GM12873 (cell line): ENCODE measurements around the gene SLC6A7.

Experiments used
- TF ChIP-seq, protein P1 (sequence below): IDR thresholded peaks from 2 replicates; pipeline ENCODE4 v1.5.1; 2012; ENCODE audit warnings: low read depth, mild to moderate bottlenecking, moderate library complexity, low read length, control low read depth; ENCODE audit not compliant: insufficient read depth; ENCODE audit errors: missing control alignments

SLC6A7 gene

DNA sequence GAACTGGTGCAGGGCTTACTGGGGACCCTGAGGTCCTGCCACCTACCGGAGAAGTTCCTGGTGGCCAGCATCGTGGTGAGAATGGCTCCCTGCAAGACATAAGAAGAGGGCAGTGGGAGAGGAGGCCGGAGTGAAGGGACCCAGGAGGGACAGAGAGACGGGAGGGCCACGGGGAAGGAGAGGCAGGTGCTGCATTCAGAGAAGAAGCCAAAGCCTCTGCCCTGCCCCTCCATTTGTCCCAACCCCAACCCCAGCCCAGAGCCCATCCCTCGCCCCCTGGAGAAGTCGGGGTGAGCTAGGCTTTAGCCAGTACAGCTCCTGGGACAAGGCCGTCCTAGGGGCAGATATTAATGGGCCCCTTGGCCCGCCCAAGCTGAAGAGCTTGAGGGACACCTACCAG lies 57.9 kb downstream of the SLC6A7 start:
- TF ChIP-seq, protein P1, sequence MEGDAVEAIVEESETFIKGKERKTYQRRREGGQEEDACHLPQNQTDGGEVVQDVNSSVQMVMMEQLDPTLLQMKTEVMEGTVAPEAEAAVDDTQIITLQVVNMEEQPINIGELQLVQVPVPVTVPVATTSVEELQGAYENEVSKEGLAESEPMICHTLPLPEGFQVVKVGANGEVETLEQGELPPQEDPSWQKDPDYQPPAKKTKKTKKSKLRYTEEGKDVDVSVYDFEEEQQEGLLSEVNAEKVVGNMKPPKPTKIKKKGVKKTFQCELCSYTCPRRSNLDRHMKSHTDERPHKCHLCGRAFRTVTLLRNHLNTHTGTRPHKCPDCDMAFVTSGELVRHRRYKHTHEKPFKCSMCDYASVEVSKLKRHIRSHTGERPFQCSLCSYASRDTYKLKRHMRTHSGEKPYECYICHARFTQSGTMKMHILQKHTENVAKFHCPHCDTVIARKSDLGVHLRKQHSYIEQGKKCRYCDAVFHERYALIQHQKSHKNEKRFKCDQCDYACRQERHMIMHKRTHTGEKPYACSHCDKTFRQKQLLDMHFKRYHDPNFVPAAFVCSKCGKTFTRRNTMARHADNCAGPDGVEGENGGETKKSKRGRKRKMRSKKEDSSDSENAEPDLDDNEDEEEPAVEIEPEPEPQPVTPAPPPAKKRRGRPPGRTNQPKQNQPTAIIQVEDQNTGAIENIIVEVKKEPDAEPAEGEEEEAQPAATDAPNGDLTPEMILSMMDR = no peak

DNA sequence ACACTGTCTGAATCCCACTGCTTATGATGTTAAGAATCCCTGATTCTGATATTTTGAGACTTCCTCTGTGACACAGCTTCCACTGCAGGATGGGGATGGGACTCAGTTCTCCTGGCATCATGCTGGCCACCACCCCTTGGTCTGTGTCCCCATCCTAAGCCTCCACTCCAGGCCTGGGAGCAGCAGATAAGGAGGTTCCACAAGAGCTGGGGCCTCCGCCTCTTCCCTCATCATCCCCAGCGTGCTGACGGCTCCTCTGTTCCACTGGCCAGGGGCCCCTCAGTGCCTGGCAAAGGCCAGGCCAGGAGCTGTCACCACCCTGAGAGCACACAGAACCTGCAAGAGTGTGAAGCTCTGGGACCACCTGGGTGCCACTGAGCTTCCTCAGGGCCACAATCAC lies 59.1 kb downstream of the SLC6A7 start:
- TF ChIP-seq, protein P1 = no peak

DNA sequence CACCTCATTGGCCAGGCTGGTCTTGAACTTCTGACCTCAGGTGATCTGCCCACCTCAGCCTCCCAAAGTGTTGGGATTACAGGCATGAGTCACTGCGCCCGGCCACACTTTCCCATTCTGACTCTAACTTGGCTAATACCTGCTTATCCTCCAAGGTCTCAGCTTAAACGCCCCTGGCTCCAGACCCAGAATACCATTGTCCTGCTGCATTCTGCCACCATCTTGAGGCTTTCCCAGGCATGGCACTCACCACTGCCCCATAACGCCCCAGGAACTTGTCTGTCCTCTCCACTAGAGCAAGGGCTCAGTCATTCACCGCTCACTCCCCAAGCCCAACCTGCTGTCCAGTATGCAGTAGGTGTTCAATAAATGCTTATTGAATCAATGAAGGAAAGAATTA lies 59.9 kb downstream of the SLC6A7 start:
- TF ChIP-seq, protein P1 = no peak

DNA sequence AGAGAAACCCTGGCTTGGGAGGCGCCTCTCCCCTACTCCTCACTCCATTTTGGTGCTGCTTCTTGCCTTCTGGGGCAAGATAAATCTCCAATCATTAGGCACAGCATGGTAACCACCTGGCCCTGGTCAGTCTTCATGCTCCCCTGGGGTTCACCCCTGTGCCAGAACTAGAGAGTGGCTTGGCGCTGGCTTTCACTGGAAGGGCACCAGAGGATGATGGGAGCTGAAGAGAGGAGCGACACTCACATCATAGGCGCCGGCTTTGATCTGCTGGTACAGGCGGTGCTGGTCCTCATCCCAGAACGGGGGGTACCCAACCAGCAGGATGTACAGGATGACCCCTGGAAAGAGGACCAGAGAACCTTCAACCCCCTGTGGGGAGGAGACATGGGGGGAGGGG lies 61.6 kb downstream of the SLC6A7 start:
- TF ChIP-seq, protein P1 = no peak

DNA sequence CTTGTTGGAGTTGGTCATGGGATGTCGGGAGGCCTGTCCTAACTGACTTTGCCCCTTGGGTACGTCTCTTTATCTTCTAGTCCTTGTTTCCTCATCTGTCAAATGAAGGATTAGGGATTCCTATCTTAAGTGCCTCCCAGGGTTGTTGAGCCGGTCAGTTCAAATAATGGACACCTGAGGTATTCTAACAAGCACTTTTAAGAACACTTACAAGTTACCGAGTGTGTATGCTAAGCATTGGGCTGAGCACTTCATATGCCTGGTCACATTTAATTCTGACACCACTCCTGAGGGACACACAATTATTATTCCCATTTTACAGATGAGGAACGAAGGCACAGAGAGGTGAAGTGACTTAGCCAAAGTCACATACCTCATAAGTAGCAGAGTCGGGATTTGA lies 62.6 kb downstream of the SLC6A7 start:
- TF ChIP-seq, protein P1 = no peak

DNA sequence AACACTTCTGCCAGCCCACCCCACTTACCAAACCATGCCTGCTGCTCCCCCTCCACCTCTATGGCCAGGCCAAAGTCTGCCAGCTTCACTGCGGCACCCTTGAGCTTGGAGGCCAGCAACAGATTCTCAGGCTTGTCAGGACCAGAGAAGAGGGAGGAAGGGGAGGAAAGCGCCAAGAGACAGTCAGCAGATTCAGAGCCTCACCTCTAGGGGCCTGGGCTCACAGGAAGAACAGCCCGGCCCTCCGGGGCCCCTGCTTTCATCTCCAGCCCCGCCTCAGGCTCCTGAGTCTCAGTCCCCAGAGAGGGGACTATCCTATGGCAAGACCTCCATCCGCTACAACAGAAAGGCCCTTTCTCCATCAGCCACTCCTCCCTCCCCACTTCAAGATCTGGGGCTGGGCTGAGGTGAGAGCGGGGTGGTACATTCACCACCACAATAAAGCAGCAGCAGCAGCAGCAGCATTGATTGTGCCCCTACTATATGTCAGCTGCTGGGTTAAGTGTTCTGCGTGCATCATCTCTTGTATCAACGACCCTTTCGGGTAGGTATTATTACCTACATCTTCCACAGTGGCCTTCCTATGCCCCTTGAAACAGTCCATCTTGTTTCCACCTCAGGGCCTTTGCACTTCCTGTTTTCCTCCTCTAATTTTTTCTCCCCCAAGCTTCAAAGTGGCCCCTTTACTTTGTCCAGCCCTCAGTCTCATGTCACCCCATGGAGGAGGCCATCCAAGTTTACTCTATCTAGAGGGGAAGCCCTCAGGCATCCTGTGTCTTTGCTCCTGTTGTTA lies 63.8 kb downstream of the SLC6A7 start:
- TF ChIP-seq, protein P1 = peak; percentile 14

DNA sequence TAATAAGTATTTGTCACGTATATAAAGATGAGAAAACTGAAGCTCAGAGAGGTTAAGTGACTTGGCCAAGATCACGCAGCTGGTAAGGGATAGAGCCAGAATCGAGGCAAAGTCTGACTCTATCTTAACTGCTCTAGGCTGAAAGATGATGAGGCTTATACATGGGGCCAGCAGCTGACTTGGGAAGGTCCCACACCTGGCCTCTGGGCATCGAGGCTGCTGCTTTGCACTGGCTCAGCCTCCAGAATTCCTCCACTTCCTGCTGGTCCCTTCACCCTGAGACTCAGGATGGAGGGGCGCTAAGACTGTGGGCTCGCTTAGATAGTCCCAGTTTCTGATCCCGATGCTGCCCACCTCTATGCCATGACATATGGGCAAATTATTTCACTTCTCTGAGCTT lies 64.5 kb downstream of the SLC6A7 start:
- TF ChIP-seq, protein P1 = no peak

DNA sequence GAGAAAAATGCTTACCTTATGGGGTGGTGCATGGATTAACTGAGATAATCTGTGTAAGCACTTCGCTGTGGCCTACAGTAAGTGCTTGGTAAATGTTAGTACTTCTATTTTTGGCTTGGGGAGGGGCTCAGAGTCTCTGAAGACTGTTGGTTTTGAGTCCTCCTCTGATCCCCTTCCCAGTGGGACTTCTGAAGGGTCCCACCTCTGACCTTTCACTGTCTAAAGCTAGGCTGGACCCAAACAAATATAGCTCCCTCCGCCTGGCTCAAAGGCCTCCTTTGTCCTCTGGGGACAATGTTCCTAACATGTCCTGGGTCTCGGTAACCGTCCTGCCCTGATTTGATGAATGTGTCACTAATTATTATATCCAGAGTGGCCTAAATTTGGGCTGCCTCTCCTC lies 64.9 kb downstream of the SLC6A7 start:
- TF ChIP-seq, protein P1 = no peak
